GM18519 (cell line): ENCODE results near the gene SEMA5B.

Source experiments
- ATAC-seq: cut with Tn5 transposase; IDR thresholded peaks from one replicate; pipeline ENCODE4 v1.9.1; 2021; ENCODE audit warnings: mild to moderate bottlenecking, moderate library complexity; ENCODE audit not compliant: unreplicated experiment, low FRiP score

SEMA5B gene

GRCh38 chr3:123055352-123055751 is 27.8 kb upstream of the SEMA5B start:
- ATAC-seq: no peak

GRCh38 chr3:123054931-123055330 is 27.4 kb upstream of the SEMA5B start:
- ATAC-seq: no peak

- no peak for ATAC-seq
Measured at GRCh38 chr3:123054109-123054778, 26.7 kb upstream of the SEMA5B start.

- no peak for ATAC-seq
Measured at GRCh38 chr3:123053107-123053506, 25.5 kb upstream of the SEMA5B start.

- ATAC-seq: no peak
Measured at GRCh38 chr3:123050666-123051065, 23.1 kb upstream of the SEMA5B start.

DNA sequence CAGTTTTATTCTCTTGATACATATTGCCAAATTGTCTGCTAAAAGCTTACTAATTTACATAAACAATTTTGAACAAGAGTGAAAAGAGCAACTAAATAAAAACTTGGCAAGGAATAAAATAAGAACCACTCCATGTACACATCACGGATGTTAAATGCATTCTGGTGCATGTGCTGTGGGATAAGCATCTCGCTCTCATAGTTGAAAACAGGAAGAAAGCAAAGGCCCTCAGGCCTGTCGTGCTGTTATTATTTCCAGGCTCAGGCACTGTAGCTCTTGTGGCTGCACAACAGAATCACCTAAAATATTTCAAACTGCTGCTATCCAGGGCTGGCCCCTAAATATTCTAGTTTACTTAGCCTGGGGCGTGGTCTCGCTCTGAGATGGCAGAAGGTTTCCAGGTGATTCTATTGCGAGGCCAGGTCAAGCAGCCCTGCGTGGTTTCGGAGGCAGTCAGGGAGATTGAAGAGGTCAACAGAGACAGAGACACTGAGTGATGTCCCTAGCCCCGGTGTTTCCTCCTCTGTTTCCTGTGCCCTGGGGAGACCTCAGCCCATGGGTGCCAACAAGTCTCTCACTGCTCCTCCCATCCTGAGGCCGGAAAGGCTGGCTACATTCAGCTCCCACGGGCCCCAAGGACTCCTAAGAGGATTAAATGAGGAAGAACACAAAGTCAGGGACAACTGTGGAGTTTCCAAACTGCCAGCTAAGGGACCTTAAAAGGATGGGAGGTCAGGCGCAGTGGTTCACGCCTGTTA is 21.1 kb upstream of the SEMA5B start:
- ATAC-seq: no peak

- no peak for ATAC-seq
Measured at GRCh38 chr3:123047062-123047319, 19.4 kb upstream of the SEMA5B start.

GRCh38 chr3:123046262-123047061 is 18.9 kb upstream of the SEMA5B start:
- no peak for ATAC-seq

DNA sequence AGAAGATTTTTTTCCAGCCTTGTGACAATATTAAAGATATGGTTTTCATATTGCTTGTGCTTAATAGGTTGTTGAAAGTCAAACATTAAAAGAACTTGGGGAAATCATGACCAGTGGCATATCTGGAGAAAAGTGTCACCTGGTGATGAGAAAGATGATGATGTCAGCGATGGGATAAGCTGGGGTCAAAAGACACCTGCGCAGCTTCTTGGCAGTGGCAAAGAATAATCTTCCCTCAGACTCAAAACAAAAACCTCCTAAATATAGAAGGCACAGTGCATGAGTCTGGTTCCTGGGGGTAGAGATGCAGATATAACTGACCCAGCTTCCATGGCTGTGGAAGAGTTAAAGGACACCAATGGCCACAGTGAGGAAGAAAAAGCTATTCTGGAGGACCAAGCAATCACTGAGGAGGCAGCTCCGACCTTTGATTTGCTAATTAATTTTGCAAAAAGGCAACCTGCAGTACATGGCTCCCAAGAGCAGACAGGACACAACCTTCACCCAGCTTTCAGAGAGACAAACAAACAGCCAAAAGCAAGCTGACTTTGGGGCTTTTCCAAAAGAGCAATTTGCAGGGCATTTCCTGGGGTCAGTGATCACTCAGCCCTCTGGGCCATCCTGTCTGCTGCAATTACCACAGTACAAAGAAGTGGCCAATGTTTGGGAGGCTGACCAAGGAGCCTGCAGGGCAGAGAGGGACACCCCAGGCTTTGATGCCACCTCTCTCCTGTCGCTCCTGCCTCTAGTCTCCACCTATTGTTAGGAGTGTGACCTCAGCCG is 17.6 kb upstream of the SEMA5B start:
- ATAC-seq: no peak

- no peak for ATAC-seq
Measured at GRCh38 chr3:123042413-123042812, 14.8 kb upstream of the SEMA5B start.

DNA sequence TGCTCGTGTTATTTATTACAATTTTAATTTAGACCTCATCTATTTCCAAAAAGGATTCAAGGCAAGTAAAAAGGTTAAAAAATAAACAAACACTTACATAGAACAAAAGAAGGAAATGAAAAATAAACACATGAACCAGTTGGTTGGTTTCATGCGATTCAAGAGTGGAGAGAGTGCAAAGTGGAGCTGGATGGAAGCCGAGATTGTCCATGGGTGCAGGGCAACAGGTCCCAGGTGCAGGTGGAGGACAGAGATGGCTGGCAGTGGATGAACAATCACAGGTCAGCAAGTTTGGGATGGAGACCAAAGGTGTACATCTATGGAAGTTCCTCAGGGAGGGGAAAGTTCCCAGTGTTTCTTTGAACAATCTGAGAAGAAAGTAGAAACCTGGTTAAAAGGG is 11.6 kb upstream of the SEMA5B start:
- no peak for ATAC-seq

GRCh38 chr3:123038751-123039150 is 11.2 kb upstream of the SEMA5B start:
- ATAC-seq: no peak

DNA sequence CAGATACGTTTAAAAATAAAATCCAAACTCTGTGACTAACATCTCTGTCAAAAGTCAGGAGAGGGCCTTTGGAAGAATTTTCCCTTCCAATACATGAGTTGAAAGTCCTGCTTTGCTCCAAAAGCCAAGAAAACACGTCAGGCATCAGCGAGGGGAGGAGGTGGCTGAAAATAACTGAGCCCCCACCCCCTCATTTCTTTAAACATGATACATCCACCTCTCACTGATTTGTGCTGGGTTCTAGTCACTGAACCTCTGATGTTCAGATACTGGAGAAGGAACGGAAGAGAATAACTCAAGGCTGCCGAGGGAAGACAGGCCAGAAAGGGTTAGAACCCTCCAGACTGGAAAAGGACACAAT is 9.4 kb upstream of the SEMA5B start:
- no peak for ATAC-seq

GRCh38 chr3:123036352-123037014 is 8.9 kb upstream of the SEMA5B start:
- no peak for ATAC-seq

DNA sequence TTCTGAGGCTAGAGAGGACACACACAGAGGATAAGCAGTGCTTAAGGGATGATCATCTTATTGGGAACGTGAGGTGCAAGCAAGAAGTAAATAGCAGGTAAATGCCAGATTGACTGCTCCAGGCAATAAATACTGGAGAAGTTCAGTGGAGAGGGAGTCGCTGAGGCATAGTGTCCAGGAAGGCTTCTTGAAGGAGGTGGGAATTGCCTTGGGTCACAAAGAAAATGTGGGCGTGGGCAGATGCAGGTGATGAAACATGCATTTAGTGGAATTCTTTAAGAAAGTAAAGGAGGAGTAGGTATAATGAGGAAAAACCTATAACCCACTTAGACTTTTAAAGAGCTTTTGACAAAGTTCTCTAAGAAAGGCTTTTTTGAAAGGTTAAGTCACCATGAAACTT is 7.4 kb upstream of the SEMA5B start:
- no peak for ATAC-seq

DNA sequence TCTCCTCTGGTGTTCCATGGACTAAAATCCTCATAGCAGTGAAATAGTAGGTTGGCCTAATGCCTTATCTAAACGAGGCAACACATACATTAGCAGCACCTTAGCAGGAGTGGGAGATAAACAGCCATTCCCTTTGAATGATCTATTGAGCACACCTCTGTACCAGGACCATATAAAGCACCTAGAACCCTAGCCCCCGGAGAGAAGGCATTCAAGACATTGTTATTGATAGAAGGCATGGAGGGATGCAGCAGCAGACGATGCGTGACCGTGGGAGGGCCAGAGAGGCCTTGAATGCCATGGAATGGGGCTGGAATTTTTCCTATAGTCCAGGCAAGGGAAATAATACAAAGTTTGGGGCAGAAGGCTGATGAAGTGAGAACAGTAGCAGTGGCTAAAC is 6.6 kb upstream of the SEMA5B start:
- ATAC-seq: no peak

DNA sequence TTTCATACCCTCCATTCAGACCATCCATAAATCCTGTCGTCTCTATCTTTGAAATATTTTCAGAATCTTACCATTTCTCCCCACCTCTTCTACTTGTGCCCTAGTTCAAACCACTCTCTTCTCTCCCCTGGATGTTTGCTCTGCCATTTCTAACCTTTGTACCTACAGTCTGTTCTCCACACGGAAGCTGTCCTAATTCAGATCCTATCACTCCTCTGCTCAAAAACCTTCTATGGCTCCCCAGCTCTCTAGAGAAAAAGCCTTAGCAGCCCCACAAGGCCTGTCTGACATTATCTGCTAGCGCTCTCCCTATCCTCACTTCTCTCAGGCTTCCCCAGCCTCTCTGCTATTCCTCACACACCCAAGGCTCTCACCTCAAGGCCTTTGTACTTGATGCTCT is 4.5 kb upstream of the SEMA5B start:
- ATAC-seq: no peak

DNA sequence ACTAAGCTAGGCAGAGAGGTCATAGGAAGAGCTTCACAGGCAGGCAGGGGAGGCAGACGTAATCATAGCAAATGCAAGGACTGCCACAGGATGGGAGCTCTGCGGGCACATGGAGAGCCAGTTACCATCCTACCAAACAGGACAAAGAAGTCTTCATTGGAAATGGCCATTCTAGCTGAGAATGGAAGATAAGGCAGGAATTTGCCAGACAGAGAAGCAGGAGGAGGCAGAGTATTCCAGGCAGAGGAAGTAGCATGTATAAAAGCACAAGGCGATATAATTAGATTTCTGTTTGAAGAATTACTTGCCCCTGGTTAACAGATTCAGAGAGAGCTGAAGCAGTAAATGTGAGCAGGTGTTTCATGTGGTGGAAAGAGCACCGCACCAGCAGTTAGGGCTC is 3.5 kb upstream of the SEMA5B start:
- ATAC-seq: no peak

DNA sequence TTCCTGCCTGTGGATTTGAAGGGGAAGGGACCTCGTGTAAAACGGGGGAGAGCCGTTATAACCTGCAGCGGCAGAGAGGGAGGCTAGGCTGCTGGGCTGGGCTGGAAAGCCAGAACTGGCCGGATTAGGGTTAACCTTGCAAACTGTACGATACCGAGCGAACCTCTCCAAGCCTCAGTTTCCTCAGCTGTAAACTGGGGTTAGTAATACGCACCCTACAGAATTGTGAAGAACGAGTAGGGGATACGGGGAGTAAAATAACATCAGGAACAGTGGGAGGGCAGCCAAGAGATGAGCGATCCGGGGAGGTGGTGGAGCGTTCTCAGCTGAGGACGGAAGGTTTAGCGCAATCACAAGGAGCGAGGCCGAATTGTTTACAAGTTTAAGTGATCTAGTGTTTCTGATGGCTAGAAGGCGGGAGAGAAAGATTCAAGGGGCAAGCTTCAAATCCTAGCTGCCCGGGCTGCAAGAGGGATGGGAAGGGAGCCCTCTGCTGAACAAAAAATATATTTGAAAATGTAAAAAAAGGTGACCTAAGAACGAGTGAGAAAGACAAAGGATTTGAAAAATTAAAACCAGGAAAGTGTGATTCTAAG is 768 bp upstream of the SEMA5B start:
- ATAC-seq: no peak
